ENCODE results near the gene TRANK1.

TRANK1 gene

DNA sequence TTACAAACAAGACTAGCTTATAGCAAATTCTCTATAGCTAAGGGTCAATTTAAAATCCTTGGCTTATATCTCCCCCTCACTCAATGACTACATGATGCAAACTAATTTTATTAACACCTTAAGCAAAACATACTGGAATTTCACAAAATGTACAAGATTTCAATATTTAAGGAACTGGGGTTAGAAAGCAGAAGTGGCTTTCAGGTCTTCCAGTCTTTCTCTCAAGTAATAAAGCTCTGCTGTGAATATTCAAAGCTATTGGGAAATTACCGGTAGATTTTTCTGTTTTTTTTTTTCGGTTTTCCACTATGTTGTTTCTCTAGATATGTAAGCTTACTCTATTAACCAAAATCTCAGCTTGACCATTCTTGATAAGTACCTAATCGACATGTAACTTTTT, 44.2 kb upstream of the TRANK1 start (continued):
- TF ChIP-seq YY1 (tag by site-specific recombination; IDR thresholded peaks at IDR 0.05) = no peak
- no peak for TF ChIP-seq ZNF830 (tag by site-specific recombination; IDR thresholded peaks at IDR 0.05; ENCODE audit: low read depth)
- TF ChIP-seq ZNF629 (tag by site-specific recombination; IDR thresholded peaks at IDR 0.05) = no peak
- TF ChIP-seq, protein P1, sequence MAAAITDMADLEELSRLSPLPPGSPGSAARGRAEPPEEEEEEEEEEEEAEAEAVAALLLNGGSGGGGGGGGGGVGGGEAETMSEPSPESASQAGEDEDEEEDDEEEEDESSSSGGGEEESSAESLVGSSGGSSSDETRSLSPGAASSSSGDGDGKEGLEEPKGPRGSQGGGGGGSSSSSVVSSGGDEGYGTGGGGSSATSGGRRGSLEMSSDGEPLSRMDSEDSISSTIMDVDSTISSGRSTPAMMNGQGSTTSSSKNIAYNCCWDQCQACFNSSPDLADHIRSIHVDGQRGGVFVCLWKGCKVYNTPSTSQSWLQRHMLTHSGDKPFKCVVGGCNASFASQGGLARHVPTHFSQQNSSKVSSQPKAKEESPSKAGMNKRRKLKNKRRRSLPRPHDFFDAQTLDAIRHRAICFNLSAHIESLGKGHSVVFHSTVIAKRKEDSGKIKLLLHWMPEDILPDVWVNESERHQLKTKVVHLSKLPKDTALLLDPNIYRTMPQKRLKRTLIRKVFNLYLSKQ (tag by site-specific recombination; IDR thresholded peaks at IDR 0.05; ENCODE audit: borderline replicate concordance) = no peak
- TF ChIP-seq ZNF514 (tag by site-specific recombination; IDR thresholded peaks at IDR 0.05) = no peak
- TF ChIP-seq, protein P2, sequence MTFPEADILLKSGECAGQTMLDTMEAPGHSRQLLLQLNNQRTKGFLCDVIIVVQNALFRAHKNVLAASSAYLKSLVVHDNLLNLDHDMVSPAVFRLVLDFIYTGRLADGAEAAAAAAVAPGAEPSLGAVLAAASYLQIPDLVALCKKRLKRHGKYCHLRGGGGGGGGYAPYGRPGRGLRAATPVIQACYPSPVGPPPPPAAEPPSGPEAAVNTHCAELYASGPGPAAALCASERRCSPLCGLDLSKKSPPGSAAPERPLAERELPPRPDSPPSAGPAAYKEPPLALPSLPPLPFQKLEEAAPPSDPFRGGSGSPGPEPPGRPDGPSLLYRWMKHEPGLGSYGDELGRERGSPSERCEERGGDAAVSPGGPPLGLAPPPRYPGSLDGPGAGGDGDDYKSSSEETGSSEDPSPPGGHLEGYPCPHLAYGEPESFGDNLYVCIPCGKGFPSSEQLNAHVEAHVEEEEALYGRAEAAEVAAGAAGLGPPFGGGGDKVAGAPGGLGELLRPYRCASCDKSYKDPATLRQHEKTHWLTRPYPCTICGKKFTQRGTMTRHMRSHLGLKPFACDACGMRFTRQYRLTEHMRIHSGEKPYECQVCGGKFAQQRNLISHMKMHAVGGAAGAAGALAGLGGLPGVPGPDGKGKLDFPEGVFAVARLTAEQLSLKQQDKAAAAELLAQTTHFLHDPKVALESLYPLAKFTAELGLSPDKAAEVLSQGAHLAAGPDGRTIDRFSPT (tag by site-specific recombination; IDR thresholded peaks at IDR 0.05) = no peak

DNA sequence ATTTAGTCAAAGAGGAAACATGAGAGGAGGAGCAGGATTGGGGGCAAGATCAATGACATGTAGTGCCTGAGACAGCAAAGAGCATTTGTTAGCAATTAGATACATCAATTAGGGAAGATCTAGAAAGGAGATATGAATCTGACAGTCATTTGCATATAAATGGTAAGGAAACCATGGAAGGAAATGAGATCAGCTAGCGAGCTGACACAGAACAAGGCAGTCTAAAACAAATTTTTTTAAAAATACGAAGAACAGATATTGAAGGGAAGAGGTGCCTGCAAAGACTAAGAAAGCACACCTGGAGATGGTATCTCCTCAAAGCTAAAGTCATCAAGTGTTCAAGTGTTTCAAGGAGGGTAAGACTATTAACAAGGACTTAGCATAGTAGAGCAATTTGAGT, 43.5 kb upstream of the TRANK1 start:
- ChIA-PET POLR2A (interaction anchor here (0.7 kb wide), 1 partner anchor 503 kb away, joined by 3 read pairs; no protein-coding TSS in a partner anchor), CTCF (interaction anchor here (1.1 kb wide), 1 partner anchor 30 kb away, joined by 4 read pairs; no protein-coding TSS in a partner anchor)
- TF ChIP-seq ZNF24 (tag by site-specific recombination; IDR thresholded peaks at IDR 0.05) (no peak), ZNF558 (tag by site-specific recombination; IDR thresholded peaks at IDR 0.05) (no peak), SCRT2 (tag by site-specific recombination; IDR thresholded peaks at IDR 0.05) (no peak)
- TF ChIP-seq, protein P3, sequence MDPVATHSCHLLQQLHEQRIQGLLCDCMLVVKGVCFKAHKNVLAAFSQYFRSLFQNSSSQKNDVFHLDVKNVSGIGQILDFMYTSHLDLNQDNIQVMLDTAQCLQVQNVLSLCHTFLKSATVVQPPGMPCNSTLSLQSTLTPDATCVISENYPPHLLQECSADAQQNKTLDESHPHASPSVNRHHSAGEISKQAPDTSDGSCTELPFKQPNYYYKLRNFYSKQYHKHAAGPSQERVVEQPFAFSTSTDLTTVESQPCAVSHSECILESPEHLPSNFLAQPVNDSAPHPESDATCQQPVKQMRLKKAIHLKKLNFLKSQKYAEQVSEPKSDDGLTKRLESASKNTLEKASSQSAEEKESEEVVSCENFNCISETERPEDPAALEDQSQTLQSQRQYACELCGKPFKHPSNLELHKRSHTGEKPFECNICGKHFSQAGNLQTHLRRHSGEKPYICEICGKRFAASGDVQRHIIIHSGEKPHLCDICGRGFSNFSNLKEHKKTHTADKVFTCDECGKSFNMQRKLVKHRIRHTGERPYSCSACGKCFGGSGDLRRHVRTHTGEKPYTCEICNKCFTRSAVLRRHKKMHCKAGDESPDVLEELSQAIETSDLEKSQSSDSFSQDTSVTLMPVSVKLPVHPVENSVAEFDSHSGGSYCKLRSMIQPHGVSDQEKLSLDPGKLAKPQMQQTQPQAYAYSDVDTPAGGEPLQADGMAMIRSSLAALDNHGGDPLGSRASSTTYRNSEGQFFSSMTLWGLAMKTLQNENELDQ (tag by site-specific recombination; IDR thresholded peaks at IDR 0.05; ENCODE audit: low read depth) = no peak
- TF ChIP-seq, protein P4, sequence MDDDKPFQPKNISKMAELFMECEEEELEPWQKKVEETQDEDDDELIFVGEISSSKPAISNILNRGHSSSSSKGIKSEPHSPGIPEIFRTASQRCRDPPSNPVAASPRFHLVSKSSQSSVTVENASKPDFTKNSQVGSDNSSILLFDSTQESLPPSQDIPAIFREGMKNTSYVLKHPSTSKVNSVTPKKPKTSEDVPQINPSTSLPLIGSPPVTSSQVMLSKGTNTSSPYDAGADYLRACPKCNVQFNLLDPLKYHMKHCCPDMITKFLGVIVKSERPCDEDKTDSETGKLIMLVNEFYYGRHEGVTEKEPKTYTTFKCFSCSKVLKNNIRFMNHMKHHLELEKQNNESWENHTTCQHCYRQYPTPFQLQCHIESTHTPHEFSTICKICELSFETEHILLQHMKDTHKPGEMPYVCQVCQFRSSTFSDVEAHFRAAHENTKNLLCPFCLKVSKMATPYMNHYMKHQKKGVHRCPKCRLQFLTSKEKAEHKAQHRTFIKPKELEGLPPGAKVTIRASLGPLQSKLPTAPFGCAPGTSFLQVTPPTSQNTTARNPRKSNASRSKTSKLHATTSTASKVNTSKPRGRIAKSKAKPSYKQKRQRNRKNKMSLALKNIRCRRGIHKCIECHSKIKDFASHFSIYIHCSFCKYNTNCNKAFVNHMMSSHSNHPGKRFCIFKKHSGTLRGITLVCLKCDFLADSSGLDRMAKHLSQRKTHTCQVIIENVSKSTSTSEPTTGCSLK (tag by site-specific recombination; IDR thresholded peaks at IDR 0.05) = no peak
- Histone ChIP-seq H3K9me3 (ENCODE audit: control insufficient read depth, insufficient read depth, low read depth, low read length) (no peaks in the 10 kb centered on the region), H3K27ac (ENCODE audit: extremely low read depth, low read depth, low read length) (no peak overlapping the region), H3K4me3 (ENCODE audit: low read depth, low read length) (no peak overlapping the region), H3K36me3 (ENCODE audit: control insufficient read depth in 2 of 2, insufficient read depth in 1 of 2, low read length in 2 of 2) (peaks cover 9 to 85% of the 10 kb centered on the region in 2 experiments; a peak in 2 of 3 replicates), H3K4me1 (ENCODE audit: control insufficient read depth, insufficient read depth, low read length) (no peaks in the 10 kb centered on the region)

DNA sequence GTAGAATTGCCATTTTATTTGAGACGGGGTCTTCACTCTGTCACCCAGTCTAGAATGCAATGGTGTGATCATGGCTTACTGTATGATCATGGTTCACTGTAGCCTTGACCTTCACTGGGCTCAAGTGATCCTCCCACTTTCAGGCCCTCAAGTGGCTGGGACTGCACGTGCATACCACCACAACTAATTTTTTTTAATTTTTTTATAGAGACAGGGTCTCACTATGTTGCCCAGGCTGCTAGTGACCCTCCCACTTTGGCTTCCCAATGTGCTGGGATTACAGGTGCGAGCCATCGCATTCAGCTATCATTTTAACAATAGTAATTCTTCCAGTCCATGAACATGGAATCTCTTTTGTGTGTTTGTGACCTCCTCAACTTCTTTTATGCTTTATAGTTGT, 36.2 kb upstream of the TRANK1 start:
- ChIA-PET CTCF (no interaction called here), POLR2A (interaction anchor here (1.8 kb wide), 1 partner anchor 12 kb away, joined by 7 read pairs; the partner anchor contains the start of genes EPM2AIP1 and MLH1)
- H3K9me3 ChIP-seq (ENCODE audit: control insufficient read depth, insufficient read depth, low read depth, low read length) = no peaks in the 10 kb centered on the region

More for the DNA sequence above, 36.2 kb upstream of the TRANK1 start:
- Histone ChIP-seq H3K36me3 (ENCODE audit: control insufficient read depth in 2 of 2, insufficient read depth in 1 of 2, low read length in 2 of 2) (peaks cover 3 to 38% of the 10 kb centered on the region in 2 experiments; a peak in 2 of 3 replicates), H3K4me3 (ENCODE audit: low read depth, low read length) (no peak overlapping the region), H3K27ac (ENCODE audit: extremely low read depth, low read depth, low read length) (no peak overlapping the region), H3K4me1 (ENCODE audit: control insufficient read depth, insufficient read depth, low read length) (no peaks in the 10 kb centered on the region)
- TF ChIP-seq, protein P5, sequence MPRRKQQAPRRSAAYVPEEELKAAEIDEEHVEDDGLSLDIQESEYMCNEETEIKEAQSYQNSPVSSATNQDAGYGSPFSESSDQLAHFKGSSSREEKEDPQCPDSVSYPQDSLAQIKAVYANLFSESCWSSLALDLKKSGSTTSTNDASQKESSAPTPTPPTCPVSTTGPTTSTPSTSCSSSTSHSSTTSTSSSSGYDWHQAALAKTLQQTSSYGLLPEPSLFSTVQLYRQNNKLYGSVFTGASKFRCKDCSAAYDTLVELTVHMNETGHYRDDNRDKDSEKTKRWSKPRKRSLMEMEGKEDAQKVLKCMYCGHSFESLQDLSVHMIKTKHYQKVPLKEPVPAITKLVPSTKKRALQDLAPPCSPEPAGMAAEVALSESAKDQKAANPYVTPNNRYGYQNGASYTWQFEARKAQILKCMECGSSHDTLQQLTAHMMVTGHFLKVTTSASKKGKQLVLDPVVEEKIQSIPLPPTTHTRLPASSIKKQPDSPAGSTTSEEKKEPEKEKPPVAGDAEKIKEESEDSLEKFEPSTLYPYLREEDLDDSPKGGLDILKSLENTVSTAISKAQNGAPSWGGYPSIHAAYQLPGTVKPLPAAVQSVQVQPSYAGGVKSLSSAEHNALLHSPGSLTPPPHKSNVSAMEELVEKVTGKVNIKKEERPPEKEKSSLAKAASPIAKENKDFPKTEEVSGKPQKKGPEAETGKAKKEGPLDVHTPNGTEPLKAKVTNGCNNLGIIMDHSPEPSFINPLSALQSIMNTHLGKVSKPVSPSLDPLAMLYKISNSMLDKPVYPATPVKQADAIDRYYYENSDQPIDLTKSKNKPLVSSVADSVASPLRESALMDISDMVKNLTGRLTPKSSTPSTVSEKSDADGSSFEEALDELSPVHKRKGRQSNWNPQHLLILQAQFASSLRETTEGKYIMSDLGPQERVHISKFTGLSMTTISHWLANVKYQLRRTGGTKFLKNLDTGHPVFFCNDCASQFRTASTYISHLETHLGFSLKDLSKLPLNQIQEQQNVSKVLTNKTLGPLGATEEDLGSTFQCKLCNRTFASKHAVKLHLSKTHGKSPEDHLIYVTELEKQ (tag by site-specific recombination; IDR thresholded peaks at IDR 0.05; ENCODE audit: borderline replicate concordance) = no peak
- no peak for TF ChIP-seq FEZF1 (tag by site-specific recombination; IDR thresholded peaks at IDR 0.05)
- 0 out of 2 replicates have a peak, but pooled peaks have one; percentile 9 for TF ChIP-seq ZNF121 (tag by site-specific recombination; IDR thresholded peaks at IDR 0.05)
- TF ChIP-seq ZFP3 (tag by site-specific recombination; IDR thresholded peaks at IDR 0.05; ENCODE audit: low read depth) = no peak

All from HEK293 (cell line).